Esophagus mucosa (tissue), 1 donor: Measurements from ENCODE around the gene CELSR2. TPM values are rescaled to one million over a fixed set of nuclear protein-coding genes. Genes with fewer than 3 reads are reported as not detected.

Experiments
- ATAC-seq: fragments of 200-7000 bp; cut with Tn5 transposase; one replicate; pipeline ENCODE4 v1.9.1; 2020
- total RNA-seq: library from RNA; stranded (reverse); gene quantifications from one replicate; pipeline ENCODE4 v1.2.4, GENCODE V29; 2023
- donor health status: DM: yes; HTN: yes; CAD: no.

CELSR2 gene
- total RNA-seq, 1 donor from 2014 or later = 41.6 TPM

DNA sequence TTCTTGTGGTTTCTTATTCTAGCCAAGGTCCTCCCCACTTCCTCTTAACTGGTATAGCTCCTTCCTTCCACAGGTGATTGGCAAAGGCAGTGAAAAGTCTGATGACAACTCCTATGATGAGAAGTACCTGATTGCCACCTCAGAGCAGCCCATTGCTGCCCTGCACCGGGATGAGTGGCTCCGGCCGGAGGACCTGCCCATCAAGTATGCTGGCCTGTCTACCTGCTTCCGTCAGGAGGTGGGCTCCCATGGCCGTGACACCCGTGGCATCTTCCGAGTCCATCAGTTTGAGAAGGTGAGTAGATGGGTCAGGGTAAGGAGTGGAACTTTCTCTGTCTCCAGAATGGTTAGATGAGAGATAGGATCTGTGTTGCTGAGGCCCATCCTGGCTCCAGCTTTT, 14.2 kb upstream of the CELSR2 start:
- ATAC-seq = no peak

DNA sequence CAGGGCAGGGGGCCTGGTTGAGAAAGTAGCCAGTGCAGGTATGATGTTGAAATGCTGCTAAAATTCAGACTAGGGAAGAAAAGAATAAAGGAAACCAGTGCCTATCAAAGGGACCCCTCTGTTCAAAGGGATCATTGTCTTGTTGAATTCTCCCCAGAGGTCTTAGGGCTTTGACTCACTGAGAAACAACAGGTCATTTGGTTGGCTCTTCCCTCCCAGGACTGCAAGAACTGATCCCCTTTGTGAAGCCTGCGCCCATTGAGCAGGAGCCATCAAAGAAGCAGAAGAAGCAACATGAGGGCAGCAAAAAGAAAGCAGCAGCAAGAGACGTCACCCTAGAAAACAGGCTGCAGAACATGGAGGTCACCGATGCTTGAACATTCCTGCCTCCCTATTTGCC, 11.8 kb upstream of the CELSR2 start:
- ATAC-seq = no peak

DNA sequence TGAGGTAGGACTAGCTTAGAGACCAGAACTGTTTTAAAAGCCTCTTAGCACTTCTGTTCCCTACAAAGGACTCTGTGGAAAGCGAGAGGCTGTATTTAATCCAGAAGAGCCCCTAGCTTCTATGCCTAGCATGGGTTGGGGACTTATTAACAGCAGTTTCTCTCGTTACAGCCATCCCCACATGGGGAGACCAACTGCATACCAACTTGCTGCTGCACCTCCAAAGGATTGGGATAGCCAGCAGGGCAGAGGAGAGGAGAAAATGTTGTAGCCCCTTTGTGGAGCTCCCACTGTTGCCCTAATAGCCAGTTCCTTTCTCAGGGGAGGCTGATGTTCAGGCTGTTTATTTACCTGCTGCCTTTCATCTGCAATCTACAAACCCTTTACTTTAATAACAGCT, 11.0 kb upstream of the CELSR2 start:
- no peak for ATAC-seq

DNA sequence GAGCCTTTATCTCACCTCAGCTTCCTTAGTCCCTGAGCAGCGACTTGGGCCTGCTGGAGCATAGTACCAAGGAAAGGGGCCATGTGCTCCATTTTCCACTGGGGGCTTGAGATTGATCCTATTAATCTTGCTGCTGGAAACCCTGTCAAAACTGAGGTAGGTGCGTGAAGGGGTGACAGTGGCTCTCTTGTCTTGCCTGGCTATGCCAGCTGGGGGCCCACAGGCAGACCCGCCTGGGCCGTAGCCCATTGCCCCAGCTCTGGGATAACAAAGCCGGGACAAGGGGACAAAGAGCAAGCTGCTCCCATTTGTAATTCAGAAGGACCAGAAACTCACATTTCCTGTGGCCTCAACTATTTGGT, 10.3 kb upstream of the CELSR2 start:
- no peak for ATAC-seq

DNA sequence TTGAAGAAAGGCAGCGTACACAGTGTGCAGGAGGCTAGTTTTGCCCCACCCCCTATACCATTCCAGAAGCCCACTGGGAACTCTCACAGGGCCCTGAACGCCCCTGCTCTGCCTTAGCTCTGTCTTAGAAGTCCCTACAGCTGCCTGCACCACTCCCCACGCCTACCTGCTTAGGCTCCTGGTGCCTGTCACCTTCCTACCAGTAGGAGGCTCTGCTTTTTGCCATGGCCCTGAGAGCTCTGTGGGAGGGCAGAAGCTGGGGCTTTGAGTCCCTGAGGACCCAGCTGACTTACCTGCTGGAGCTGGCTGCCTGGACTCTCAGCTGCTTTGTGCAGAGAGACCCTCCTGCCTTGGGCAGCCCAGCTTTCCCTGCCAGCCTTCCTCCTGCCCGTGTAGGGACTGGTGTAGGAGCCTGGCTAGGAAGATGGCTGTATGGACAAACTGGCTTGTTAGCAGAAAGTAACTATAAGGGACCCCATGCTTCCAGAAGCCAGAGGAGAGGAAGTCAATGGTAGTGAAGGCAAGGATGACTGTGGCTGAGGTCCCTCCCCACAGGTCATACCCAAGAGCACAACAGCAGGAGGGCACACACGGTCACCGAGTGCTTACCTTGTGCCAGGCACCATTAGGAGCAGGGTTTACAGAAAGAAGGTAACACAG, 9.8 kb upstream of the CELSR2 start:
- peak; percentile 59 for ATAC-seq

DNA sequence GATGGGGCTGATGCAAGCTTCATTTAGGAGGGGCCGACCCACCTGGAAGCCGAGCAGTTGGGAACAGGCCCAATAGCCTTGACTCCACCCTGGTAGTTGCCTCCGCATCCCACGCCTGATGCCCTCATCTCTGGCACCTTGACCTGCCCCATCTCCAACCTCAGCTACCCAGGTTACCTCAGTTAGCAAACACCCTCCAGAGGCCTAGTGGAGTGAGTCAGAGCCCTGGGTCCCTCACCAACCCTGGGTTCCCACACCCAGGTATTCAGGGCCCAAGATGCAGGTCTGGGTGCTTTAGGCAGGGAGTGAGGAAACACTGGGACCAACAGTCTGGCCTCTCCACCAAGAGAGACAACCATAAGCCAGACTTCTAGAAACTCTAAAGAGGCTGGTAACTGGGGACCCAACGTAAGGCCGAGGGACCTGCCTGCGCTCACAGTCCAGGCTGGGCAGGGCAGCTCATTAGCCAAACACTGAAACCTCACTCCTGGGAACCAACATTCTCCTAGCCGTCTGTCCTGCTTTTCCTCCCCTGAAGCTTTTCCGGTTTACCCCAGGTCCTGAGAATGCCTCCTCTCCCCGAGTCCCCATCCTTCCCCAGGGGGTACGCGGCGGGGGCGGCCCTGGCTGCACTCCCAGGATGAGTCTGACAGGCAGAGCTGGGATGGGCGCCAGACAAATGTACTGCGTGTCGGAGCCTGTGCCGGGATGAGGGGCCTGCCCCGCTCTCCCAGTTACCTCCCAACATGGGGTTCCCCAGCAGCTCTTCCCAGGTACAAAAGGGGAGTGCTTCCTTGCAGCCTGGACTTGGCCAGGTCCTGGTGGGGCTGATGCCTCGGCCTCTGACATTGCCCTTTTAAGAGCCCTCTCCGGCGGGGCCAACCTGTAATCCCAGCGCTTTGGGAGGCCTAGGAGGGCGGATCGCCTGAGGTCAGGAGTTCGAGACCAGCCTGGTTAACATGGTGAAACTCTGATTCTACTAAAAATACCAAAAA, 8.9 kb upstream of the CELSR2 start:
- ATAC-seq = peak; percentile 83

DNA sequence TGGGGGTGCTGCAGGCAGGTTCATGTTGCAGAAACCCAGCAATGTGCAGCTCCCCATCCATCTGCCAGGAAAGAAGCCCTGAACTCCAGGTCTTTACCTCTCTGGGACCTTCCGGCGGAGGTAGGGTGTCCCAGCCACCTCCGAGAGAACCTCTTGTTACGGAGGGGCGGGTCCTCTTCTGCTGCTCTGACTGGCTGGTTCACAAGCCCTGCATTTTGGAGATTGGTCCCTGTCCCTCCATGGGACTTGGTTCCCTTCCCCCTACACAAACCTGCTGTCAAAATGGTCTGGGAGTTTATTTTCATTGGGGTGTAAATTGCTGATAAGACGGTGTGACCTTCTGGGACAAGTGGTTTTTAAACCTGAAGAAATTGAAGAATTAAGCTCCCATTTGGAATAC, 8.0 kb upstream of the CELSR2 start:
- ATAC-seq = no peak

DNA sequence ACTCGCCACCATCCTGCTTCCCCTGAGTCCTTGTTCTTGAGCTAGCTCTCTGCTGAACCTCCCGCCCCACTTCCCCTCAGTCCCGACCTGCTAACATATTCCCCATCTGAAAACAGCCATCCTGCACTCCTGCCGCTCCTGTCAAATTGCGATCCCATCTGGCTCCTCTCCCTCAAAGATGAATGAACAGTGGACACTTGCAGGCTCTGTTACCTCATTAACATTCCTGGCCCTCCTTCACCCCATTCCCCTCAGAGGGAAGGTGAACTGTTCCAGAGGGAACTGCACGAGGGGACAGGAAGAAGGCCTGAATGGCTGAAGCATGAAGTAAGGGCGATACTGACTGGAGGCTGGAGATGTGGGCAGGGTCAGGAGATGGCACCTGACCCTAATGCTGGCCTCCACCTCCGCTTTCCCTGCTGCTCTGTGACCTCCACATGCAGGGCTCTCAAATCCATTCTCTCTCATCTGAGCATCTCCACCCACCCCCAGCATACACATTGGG, 7.4 kb upstream of the CELSR2 start:
- ATAC-seq = no peak

DNA sequence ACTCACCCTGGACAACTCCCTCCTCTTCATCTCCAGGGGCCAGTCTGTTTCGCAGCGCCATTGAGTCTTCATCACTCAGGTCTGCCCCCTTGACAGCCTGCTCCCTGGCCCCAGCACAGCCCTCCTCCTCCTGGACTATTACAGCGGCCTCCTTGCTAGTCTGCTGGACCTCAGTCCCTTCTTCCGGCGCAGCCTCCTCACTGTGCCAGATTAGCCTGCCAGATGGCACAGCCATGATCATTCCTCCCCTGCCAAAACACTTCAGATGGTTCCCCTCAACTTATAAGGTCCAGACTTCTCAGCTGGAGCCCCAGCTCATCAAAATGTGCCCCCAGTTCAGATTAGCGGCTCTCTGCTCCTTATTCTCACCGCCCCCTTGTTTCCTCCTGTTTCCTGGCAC, 7.0 kb upstream of the CELSR2 start:
- no peak for ATAC-seq

DNA sequence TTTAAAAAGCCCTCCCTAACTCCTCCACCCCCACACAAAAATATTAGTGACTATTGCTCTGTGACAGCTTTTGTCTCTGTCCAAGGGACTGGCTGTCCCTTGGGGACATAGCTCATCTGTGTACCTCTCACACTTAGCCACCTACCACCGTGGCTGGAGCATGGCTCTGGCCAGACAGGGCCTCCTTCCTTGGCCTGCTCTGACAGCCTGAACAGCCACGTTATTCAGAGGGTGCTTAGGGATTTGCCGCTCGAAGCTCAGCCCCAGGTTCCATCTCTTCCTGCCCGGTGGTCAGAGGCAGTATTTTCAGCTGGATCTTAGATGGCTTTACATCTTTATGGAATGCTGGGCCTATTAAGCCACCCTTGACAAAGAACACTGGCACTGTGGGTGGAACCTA, 6.1 kb upstream of the CELSR2 start:
- no peak for ATAC-seq

DNA sequence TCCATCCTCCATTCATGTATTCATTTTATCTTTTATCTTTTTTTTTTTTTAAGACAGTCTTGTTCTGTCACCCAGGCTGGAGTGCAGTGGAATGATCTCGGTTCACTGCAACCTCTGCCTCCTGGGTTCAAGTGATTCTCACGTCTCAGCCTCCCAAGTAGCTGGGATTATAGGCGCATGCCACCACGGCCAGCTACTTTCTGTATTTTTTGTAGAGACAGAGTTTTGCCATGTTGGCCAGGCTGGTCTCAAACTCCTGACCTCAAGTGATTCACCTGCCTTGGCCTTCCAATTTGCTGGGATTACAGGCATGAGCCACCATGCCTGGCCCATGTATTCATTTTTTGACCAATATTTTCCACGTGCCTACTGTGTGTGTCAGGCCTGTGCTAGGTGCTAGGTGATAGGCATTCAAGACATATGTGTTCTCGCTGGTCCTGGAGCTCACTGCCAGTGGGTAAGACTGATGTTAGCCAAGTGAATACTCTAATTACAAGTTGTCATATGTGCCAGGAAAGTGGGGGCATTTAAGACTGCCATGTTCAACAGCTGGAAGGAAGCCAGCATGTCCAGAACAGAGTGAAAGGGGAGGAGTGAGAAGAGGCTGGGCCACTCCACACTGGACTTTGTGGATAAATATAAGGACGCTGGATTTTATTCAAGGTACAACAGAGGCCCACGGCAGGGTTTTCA, 5.3 kb upstream of the CELSR2 start:
- no peak for ATAC-seq

DNA sequence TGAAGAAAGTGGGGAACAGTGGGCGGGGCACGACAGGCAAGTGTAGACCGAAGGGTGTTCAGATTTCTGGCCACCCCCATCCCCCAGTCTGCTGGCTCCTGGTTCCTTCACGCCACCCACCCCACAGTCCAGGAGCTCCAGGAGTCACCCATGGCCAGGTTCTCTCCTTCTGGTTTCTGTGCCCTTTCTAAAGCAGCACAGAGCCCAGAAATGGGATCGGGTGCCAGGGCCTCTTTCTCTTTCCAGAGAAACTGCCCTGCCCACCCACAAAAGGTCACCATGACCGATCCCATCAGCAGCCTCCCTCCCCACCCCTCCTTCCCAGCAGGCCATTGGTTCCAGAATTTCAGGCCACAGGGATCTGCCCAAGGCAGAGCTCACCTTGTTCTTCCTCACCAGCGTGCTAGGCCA, 3.2 kb upstream of the CELSR2 start:
- ATAC-seq = no peak

DNA sequence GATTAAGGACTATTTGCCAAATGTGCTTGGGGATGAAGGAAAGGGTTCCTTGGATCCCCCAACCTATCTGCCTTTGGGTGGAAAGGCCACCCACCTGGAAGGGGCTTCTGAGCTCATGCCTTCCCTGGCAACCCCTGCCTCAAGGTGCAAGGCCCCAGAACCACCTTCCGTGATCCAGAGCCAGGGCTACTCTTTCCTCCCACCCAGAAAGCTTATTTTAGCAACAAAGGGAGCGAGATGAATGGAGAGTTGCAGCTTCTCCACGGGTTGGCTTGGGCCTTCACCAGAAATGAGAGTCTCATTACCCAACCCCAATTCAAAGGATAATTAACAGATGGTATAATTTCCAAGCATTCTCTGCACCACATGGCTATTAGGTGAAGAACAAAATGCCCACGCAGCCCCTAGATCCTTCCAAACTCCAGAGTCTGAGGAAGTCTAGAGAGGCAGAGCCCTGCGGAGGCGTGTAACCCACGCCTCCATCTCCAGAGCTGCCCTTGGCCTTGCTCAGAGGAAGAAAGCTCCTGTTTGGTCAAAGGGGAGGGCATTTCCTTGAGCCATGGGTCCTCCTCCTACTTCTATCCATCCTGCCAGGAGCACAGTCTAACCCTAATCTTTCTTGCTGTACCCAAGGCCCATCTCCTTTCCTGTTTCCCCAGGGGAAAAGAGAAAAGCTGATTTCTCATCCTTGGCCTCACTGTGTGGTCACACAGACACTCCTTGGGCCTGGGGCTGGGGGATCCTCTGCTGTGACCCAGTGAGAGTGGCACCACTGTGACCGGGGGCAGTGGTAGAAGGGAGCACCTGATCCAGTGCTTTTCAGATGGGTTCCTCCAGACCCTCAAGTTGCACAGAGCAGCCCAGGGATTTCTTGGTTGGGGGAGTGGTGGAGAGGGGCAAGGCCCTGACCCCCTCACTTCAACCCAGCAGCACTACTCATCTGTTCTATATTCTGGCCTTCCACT, 1.7 kb upstream of the CELSR2 start:
- ATAC-seq = no peak

DNA sequence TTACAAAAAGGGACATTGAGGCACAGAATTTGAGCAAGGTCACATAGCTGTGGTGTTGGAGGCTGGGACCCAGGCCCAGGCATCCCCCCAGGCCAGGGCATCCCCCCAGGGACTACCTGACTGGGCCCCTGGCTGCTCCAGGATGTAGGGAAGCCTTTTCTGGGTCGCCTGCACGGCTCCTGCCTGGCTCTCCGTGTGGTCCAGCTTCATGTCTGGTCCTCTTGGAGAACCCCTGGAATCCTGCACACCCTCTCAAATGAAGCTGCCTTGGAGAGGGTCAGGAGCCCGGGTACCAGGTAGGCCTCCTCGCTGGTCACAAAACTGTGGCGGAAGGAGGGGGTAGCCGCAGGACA, 919 bp upstream of the CELSR2 start:
- no peak for ATAC-seq

DNA sequence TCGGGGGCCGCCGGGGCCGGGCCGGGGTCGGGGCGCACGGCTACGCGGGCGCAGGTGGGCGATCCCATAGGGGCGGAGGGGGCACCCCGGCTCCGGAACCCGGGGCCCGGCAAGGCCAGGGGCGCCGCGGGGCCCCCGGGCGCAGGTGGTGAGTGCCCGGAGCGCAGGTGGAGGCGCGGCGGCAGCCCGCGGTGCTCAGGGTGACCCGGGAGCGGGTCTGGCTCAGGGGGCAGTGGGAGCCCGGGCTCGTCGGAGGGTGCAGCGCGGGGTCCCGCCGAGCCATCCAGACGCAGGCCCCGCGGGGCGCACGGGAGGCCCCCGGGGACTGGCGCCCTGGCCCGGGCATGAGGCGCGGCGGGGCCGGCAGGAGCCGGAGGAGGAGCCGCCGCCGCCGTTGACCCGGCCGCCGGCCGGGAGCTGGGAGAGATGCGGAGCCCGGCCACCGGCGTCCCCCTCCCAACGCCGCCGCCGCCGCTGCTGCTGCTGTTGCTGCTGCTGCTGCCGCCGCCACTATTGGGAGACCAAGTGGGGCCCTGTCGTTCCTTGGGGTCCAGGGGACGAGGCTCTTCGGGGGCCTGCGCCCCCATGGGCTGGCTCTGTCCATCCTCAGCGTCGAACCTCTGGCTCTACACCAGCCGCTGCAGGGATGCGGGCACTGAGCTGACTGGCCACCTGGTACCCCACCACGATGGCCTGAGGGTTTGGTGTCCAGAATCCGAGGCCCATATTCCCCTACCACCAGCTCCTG, 489 bp downstream of the CELSR2 start:
- no peak for ATAC-seq

DNA sequence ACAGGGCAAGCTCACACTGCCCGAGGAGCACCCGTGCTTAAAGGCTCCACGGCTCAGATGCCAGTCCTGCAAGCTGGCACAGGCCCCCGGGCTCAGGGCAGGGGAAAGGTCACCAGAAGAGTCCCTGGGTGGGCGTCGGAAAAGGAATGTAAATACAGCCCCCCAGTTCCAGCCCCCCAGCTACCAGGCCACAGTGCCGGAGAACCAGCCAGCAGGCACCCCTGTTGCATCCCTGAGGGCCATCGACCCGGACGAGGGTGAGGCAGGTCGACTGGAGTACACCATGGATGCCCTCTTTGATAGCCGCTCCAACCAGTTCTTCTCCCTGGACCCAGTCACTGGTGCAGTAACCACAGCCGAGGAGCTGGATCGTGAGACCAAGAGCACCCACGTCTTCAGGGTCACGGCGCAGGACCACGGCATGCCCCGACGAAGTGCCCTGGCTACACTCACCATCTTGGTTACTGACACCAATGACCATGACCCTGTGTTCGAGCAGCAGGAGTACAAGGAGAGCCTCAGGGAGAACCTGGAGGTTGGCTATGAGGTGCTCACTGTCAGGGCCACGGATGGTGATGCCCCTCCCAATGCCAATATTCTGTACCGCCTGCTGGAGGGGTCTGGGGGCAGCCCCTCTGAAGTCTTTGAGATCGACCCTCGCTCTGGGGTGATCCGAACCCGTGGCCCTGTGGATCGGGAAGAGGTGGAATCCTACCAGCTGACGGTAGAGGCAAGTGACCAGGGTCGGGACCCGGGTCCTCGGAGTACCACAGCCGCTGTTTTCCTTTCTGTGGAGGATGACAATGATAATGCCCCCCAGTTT, 1.3 kb downstream of the CELSR2 start:
- ATAC-seq = no peak

DNA sequence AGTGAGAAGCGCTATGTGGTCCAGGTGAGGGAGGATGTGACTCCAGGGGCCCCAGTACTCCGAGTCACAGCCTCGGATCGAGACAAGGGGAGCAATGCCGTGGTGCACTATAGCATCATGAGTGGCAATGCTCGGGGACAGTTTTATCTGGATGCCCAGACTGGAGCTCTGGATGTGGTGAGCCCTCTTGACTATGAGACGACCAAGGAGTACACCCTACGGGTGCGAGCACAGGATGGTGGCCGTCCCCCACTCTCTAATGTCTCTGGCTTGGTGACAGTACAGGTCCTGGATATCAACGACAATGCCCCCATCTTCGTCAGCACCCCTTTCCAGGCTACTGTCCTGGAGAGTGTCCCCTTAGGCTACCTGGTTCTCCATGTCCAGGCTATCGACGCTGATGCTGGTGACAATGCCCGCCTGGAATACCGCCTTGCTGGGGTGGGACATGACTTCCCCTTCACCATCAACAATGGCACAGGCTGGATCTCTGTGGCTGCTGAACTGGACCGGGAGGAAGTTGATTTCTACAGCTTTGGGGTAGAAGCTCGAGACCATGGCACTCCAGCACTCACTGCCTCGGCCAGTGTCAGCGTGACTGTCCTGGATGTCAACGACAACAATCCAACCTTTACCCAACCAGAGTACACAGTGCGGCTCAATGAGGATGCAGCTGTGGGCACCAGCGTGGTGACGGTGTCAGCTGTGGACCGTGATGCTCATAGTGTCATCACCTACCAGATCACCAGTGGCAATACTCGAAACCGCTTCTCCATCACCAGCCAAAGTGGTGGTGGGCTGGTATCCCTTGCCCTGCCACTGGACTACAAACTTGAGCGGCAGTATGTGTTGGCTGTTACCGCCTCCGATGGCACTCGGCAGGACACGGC, 2.2 kb downstream of the CELSR2 start:
- no peak for ATAC-seq

DNA sequence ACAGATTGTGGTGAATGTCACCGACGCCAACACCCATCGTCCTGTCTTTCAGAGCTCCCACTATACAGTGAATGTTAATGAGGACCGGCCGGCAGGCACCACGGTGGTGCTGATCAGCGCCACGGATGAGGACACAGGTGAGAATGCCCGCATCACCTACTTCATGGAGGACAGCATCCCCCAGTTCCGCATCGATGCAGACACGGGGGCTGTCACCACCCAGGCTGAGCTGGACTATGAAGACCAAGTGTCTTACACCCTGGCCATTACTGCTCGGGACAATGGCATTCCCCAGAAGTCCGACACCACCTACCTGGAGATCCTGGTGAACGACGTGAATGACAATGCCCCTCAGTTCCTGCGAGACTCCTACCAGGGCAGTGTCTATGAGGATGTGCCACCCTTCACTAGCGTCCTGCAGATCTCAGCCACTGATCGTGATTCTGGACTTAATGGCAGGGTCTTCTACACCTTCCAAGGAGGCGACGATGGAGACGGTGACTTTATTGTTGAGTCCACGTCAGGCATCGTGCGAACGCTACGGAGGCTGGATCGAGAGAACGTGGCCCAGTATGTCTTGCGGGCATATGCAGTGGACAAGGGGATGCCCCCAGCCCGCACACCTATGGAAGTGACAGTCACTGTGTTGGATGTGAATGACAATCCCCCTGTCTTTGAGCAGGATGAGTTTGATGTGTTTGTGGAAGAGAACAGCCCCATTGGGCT, 3.0 kb downstream of the CELSR2 start:
- no peak for ATAC-seq
